KMS-11 (cell line): Measurements from ENCODE around the gene RAD51D.

Experiments
- H2AFZ ChIP-seq: fragments of 200-600 bp; sonication (generic); 2 replicates; pipeline ENCODE4 v1.6.1; 2016; ENCODE audit warnings: antibody characterized with exemption, mixed run types, low read depth
- H3K27ac ChIP-seq: fragments of 200-600 bp; sonication (generic); 2 replicates; pipeline ENCODE4 v1.6.1; 2016; ENCODE audit warnings: mild to moderate bottlenecking, mixed run types
- H3K27me3 ChIP-seq: fragments of 200-600 bp; sonication (generic); 2 replicates; pipeline ENCODE4 v1.6.1; 2017; ENCODE audit warnings: mild to moderate bottlenecking, low read depth, mixed run types, moderate library complexity; ENCODE audit not compliant: insufficient read depth
- H3K36me3 ChIP-seq: fragments of 200-600 bp; sonication (generic); 2 replicates; pipeline ENCODE4 v1.6.1; 2017; ENCODE audit warnings: mild to moderate bottlenecking, mixed run types; ENCODE audit not compliant: insufficient read depth
- H3K4me1 ChIP-seq: fragments of 200-600 bp; sonication (generic); 2 replicates; pipeline ENCODE4 v1.6.1; 2016; ENCODE audit warnings: mild to moderate bottlenecking, low read depth, mixed run types; ENCODE audit not compliant: poor library complexity, severe bottlenecking
- H3K4me2 ChIP-seq: fragments of 200-600 bp; sonication (generic); 2 replicates; pipeline ENCODE4 v1.7.0; 2016; ENCODE audit warnings: mild to moderate bottlenecking, mixed run types
- H3K4me3 ChIP-seq: fragments of 200-600 bp; sonication (generic); IDR thresholded peaks from 2 replicates; pipeline ENCODE4 v1.6.1; 2017; ENCODE audit warnings: low read depth, low read length, mixed read lengths; ENCODE audit not compliant: insufficient read depth
- H3K79me2 ChIP-seq: fragments of 200-600 bp; sonication (generic); 2 replicates; pipeline ENCODE4 v1.6.1; 2016; ENCODE audit warnings: low read depth, mixed run types; ENCODE audit not compliant: insufficient read depth
- H3K9ac ChIP-seq: fragments of 200-600 bp; sonication (generic); 2 replicates; pipeline ENCODE4 v1.6.1; 2016; ENCODE audit warnings: mild to moderate bottlenecking, mixed run types
- H4K20me1 ChIP-seq: fragments of 200-600 bp; sonication (generic); 2 replicates; pipeline ENCODE4 v1.6.1; 2016; ENCODE audit warnings: mild to moderate bottlenecking, mixed run types; ENCODE audit not compliant: insufficient read depth
- TF ChIP-seq, protein P1 (sequence below): fragments of 200-600 bp; sonication (generic); conservative IDR thresholded peaks from 2 replicates; pipeline ENCODE4 v1.6.1; 2017; ENCODE audit warnings: low read depth, mild to moderate bottlenecking, antibody characterized with exemption, low read length, moderate library complexity, mixed read lengths

The RAD51D gene

GRCh38 chr17:35074711-35075707 is 44.7 kb downstream of the RAD51D start:
- Histone ChIP-seq H3K27me3 (no peaks in the 10 kb centered on the region; the same call in 1 of the 2 replicates), H3K4me1 (peaks cover 77% of the 10 kb centered on the region), H3K36me3 (no peaks in the 10 kb centered on the region), H4K20me1 (peaks cover 15% of the 10 kb centered on the region), H3K4me2 (peak overlapping the region; percentile 81), H3K79me2 (peaks cover 24% of the 10 kb centered on the region; the same call in 1 of the 2 replicates), H3K27ac (peak overlapping the region; percentile 1; the same call in 1 of the 2 replicates), H3K4me3 (no peak overlapping the region), H3K9ac (no peak overlapping the region), H2AFZ (no peak overlapping the region)
- TF ChIP-seq, protein P1, sequence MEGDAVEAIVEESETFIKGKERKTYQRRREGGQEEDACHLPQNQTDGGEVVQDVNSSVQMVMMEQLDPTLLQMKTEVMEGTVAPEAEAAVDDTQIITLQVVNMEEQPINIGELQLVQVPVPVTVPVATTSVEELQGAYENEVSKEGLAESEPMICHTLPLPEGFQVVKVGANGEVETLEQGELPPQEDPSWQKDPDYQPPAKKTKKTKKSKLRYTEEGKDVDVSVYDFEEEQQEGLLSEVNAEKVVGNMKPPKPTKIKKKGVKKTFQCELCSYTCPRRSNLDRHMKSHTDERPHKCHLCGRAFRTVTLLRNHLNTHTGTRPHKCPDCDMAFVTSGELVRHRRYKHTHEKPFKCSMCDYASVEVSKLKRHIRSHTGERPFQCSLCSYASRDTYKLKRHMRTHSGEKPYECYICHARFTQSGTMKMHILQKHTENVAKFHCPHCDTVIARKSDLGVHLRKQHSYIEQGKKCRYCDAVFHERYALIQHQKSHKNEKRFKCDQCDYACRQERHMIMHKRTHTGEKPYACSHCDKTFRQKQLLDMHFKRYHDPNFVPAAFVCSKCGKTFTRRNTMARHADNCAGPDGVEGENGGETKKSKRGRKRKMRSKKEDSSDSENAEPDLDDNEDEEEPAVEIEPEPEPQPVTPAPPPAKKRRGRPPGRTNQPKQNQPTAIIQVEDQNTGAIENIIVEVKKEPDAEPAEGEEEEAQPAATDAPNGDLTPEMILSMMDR, result no peak

GRCh38 chr17:35073991-35074627 is 45.6 kb downstream of the RAD51D start:
- H3K79me2 ChIP-seq, result peaks cover 15% of the 10 kb centered on the region; the same call in 1 of the 2 replicates
- H3K9ac ChIP-seq, result no peak overlapping the region

GRCh38 chr17:35073183-35073790 is 46.4 kb downstream of the RAD51D start:
- H3K4me1 ChIP-seq, result peaks cover 66% of the 10 kb centered on the region
- H3K27ac ChIP-seq, result peak overlapping the region; percentile 1; the same call in 1 of the 2 replicates
- no peak overlapping the region for H2AFZ ChIP-seq
- H3K79me2 ChIP-seq, result peaks cover 7% of the 10 kb centered on the region; the same call in 1 of the 2 replicates
- H3K27me3 ChIP-seq, result no peaks in the 10 kb centered on the region; the same call in 1 of the 2 replicates
- H3K4me2 ChIP-seq, result peak overlapping the region; percentile 81
- no peak overlapping the region for H3K9ac ChIP-seq
- TF ChIP-seq, protein P1, result no peak
- no peak overlapping the region for H3K4me3 ChIP-seq
- H3K36me3 ChIP-seq, result no peaks in the 10 kb centered on the region
- peaks cover 15% of the 10 kb centered on the region for H4K20me1 ChIP-seq

More at GRCh38 chr17:35073991-35074627, 45.6 kb downstream of the RAD51D start:
- H3K27ac ChIP-seq, result peak overlapping the region; percentile 1; the same call in 1 of the 2 replicates
- peaks cover 68% of the 10 kb centered on the region for H3K4me1 ChIP-seq
- peaks cover 15% of the 10 kb centered on the region for H4K20me1 ChIP-seq
- H3K4me3 ChIP-seq, result no peak overlapping the region
- no peaks in the 10 kb centered on the region; the same call in 1 of the 2 replicates for H3K27me3 ChIP-seq
- TF ChIP-seq, protein P1, result no peak
- H3K36me3 ChIP-seq, result no peaks in the 10 kb centered on the region
- peak overlapping the region; percentile 81 for H3K4me2 ChIP-seq
- no peak overlapping the region for H2AFZ ChIP-seq

DNA sequence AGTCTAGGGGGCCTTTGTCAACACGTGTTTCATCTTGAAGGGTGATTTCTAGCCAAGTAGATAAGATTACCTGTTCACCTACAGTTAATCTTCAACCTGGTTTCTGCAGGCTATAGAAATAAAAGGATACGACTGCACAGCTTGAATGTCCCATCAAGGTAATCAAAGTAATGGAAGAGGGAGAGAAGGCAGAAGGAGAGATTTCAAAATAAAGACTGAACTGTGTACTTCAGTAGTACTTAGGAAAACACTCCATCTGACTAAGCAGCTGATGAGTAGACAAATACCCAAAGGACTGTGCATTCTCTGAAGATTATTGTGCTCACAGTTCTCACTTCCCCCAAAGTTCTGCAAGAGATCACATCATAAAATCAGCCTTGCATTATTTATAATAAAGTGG is 50.3 kb downstream of the RAD51D start:
- Histone ChIP-seq H4K20me1 (peaks cover 11% of the 10 kb centered on the region), H2AFZ (no peak overlapping the region), H3K4me1 (peaks cover 63% of the 10 kb centered on the region), H3K9ac (no peak overlapping the region), H3K27me3 (no peaks in the 10 kb centered on the region), H3K4me3 (no peak overlapping the region), H3K4me2 (no peak overlapping the region), H3K79me2 (no peaks in the 10 kb centered on the region), H3K36me3 (no peaks in the 10 kb centered on the region), H3K27ac (no peak overlapping the region)
- TF ChIP-seq, protein P1, result no peak
